ENCODE results near the gene NAP1L2.

NAP1L2 gene

GRCh38 chrX:73214426-73215094 lies at the start of gene NAP1L2:
NAP1L2 (minus strand) TSS chrX:73214851; CDS start chrX:73214492, 359 bp downstream.
- DNase-seq (ENCODE audit: low read depth): peak; percentile 50
- peak within 1 kb of the TSS; percentile 68 for H3K4me3 ChIP-seq (ENCODE audit: low read depth, low read length)
- TF ChIP-seq CTCF (IDR thresholded peaks at IDR 0.05; ENCODE audit: control insufficient read depth, extremely low read depth, insufficient read depth): no peak

GRCh38 chrX:73262991-73263390 lies 48.3 kb upstream of the NAP1L2 start:
- H3K4me3 ChIP-seq (ENCODE audit: low read depth, low read length): no peak overlapping the region
- TF ChIP-seq CTCF (IDR thresholded peaks at IDR 0.05; ENCODE audit: control insufficient read depth, extremely low read depth, insufficient read depth): peak; percentile 37
- peak; percentile 11 for DNase-seq (ENCODE audit: low read depth)

DNA sequence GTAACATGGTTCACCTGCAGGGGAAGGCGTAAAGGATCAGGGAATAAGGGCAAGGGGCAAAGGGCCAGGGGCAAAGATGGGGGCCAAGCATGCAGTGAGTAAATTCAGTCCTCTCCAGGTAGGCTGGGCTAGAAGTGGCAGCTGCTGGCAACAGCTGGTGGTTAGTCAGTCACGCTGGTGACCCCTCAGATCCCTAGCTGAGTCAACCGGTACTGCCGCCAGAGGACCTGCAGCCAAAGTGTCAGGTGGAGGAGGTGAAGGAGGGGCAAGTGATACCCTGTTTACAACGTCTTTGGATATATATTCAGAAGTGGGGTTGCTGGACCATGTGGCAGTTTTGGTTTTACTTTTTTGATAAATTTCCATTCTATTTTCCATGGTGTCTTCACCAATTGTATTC lies 24.6 kb upstream of the NAP1L2 start:
- DNase-seq (ENCODE audit: low read depth): no peak

DNA sequence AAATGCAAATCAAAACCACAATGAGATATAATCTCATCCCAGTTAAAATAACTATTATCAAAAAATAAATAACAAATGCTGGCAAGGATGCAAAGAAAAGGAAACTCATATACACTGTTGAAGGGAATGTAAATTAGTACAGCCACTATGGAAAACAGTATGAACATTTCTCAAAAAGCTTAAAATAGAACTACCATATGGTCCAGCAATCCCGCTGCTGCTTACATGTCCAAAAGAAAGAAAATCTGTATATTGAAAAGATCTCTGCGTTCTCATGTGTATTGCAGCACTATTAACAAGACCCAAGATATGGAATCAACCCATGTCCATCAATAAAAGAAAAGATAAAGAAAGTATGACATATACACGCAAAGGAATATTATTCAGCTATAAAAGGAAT lies 3.0 kb upstream of the NAP1L2 start:
- H3K4me3 ChIP-seq (ENCODE audit: low read depth, low read length): no peak overlapping the region
- no peak for TF ChIP-seq CTCF (IDR thresholded peaks at IDR 0.05; ENCODE audit: control insufficient read depth, extremely low read depth, insufficient read depth)
- DNase-seq (ENCODE audit: low read depth): no peak

More for the DNA sequence above, 24.6 kb upstream of the NAP1L2 start:
- no peak overlapping the region for H3K4me3 ChIP-seq (ENCODE audit: low read depth, low read length)
- no peak for TF ChIP-seq CTCF (IDR thresholded peaks at IDR 0.05; ENCODE audit: control insufficient read depth, extremely low read depth, insufficient read depth)

- H3K4me3 ChIP-seq (ENCODE audit: low read depth, low read length): peak overlapping the region; percentile 68
- TF ChIP-seq CTCF (IDR thresholded peaks at IDR 0.05; ENCODE audit: control insufficient read depth, extremely low read depth, insufficient read depth): no peak
- no peak for DNase-seq (ENCODE audit: low read depth)
Observed at GRCh38 chrX:73215246-73215645, 595 bp upstream of the NAP1L2 start.

DNA sequence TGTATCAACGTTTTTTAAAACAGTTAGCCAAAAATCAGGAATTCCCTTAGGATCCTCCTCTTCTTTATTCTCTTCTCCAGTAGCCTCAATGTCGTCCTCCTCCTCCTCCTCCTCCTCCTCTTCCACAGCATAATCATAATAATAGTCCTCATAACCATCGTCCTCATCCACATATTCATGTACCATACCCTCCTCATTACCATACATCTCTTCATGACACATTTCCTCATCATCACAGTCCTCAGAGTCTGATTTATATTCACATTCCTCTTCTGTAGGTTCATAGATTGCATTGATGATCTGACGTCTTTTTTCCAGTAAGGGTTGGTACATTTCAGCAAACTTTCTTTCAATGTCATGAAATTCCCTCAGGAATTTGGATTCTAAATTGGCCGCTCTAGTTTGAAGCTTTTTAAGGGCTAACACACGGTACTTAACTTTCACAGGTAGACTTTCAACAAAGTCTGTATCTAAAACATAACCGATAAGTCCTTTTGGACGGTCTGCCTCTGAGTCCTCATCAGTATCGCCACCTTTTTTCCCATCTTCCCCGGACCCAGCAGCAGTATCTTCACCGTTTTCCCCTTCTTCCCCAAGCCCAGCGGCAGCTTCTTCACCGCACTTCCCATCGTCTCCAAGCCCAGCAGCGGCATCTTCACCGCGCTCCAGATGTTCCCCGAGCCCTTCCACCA lies 771 bp downstream of the NAP1L2 start:
- DNase-seq (ENCODE audit: low read depth): no peak
- H3K4me3 ChIP-seq (ENCODE audit: low read depth, low read length): peak overlapping the region; percentile 68
- no peak for TF ChIP-seq CTCF (IDR thresholded peaks at IDR 0.05; ENCODE audit: control insufficient read depth, extremely low read depth, insufficient read depth)
